OCI-LY7 (cell line): Measurements from ENCODE around the gene RAB8B. TPM values are rescaled to one million over a fixed set of nuclear protein-coding genes. Genes with fewer than 3 reads are reported as not detected.

Source experiments
- BruUV-seq: library from RNA; stranded (reverse); fragments of 400-500 nt; replicated peaks from 2 replicates; lab custom pipeline; 2021; lab: Mats Ljungman, UMichigan
- CTCF ChIA-PET: fragments of 300-600 bp; sonication (Branson Sonifier 250); formaldehyde crosslinking; loops from one replicate; lab custom pipeline; 2022; ENCODE audit warnings: antibody characterized with exemption; ENCODE audit not compliant: unreplicated experiment; lab: Charles Lee
- POLR2A ChIA-PET: fragments of 300-600 bp; sonication (Branson Sonifier 250); formaldehyde crosslinking; loops from one replicate; lab custom pipeline; 2022; ENCODE audit warnings: antibody characterized with exemption; lab: Charles Lee
- DNase-seq: peaks from one replicate; pipeline ENCODE4 v3.0.0-alpha.2; 2015; ENCODE audit warnings: low spot score
- H2AFZ ChIP-seq: fragments of 200-600 bp; sonication (generic), shearing (Covaris generic); 2 replicates; pipeline ENCODE4 v1.6.1; 2014; ENCODE audit warnings: mild to moderate bottlenecking, antibody characterized with exemption, low read length, moderate library complexity
- H3K27ac ChIP-seq: fragments of 200-600 bp; sonication (generic); 2 replicates; pipeline ENCODE4 v1.5.1; 2014; ENCODE audit warnings: mixed run types, low read depth, mild to moderate bottlenecking, moderate library complexity, low read length, inconsistent platforms; ENCODE audit not compliant: poor library complexity, severe bottlenecking
- H3K36me3 ChIP-seq: fragments of 200-600 bp; sonication (generic); 2 replicates; pipeline ENCODE4 v1.6.1; 2014; ENCODE audit warnings: mild to moderate bottlenecking, antibody characterized with exemption, low read length, moderate library complexity, mixed read lengths; ENCODE audit not compliant: insufficient read depth
- H3K4me1 ChIP-seq: fragments of 200-600 bp; sonication (generic); 2 replicates; pipeline ENCODE4 v1.5.1; 2014; ENCODE audit warnings: mild to moderate bottlenecking, low read length; ENCODE audit not compliant: insufficient read depth, poor library complexity, severe bottlenecking
- H3K4me2 ChIP-seq: fragments of 200-600 bp; sonication (generic); 2 replicates; pipeline ENCODE4 v1.6.1; 2014; ENCODE audit warnings: mild to moderate bottlenecking, low read length
- H3K4me3 ChIP-seq: fragments of 200-600 bp; sonication (generic); 2 replicates; pipeline ENCODE4 v1.5.1; 2014; ENCODE audit warnings: mild to moderate bottlenecking, low read depth, low read length; ENCODE audit not compliant: poor library complexity, severe bottlenecking
- H3K79me2 ChIP-seq: fragments of 200-600 bp; sonication (generic); 2 replicates; pipeline ENCODE4 v1.6.1; 2016; ENCODE audit warnings: low read depth, mild to moderate bottlenecking, low read length, moderate library complexity, mixed read lengths; ENCODE audit not compliant: insufficient read depth
- H3K9me2 ChIP-seq: fragments of 200-600 bp; sonication (generic); 2 replicates; pipeline ENCODE4 v1.6.1; 2016; ENCODE audit warnings: mild to moderate bottlenecking, low read length, mixed read lengths; ENCODE audit not compliant: insufficient read depth
- H3K9me3 ChIP-seq: fragments of 200-600 bp; sonication (generic); 2 replicates; pipeline ENCODE4 v1.6.1; 2014; ENCODE audit warnings: mild to moderate bottlenecking, mixed run types, low read length, mixed read lengths
- H4K20me1 ChIP-seq: fragments of 200-600 bp; sonication (generic); 2 replicates; pipeline ENCODE4 v1.6.1; 2014; ENCODE audit warnings: mild to moderate bottlenecking, antibody characterized with exemption, low read length, moderate library complexity, mixed read lengths; ENCODE audit not compliant: insufficient read depth
- EZH2phosphoT487 ChIP-seq: fragments of 200-600 bp; sonication (generic); IDR thresholded peaks from 2 replicates; pipeline ENCODE4 v1.6.1; 2018; ENCODE audit warnings: low read depth, borderline replicate concordance, mild to moderate bottlenecking, mixed run types, antibody characterized with exemption, low read length, moderate library complexity, mixed read lengths
- intact Hi-C: fragments of 100-400 bp; cut with micrococcal nuclease; formaldehyde crosslinking; loops from one replicate; pipeline ENCODE4 v1.10.0; 2022; ENCODE audit not compliant: unreplicated experiment
- total RNA-seq, 2 experiments: library from RNA; depleted of rRNA in 1 of 2; stranded (reverse); fragments of >200 nt in 1 of 2; shearing (Covaris generic) in 1 of 2; gene quantifications; 2 replicates each; pipeline ENCODE4 v1.2.3, GENCODE V29; 2014 to 2022
- TF ChIP-seq, protein P1 (sequence below): fragments of 200-600 bp; sonication (generic); conservative IDR thresholded peaks from 2 replicates; pipeline ENCODE4 v1.5.1; 2014; ENCODE audit warnings: mild to moderate bottlenecking, antibody characterized with exemption, low read length, moderate library complexity, mixed read lengths

Gene RAB8B
- total RNA-seq, 2 experiments from 2014 or later = 4.9 to 18.6 TPM

DNA sequence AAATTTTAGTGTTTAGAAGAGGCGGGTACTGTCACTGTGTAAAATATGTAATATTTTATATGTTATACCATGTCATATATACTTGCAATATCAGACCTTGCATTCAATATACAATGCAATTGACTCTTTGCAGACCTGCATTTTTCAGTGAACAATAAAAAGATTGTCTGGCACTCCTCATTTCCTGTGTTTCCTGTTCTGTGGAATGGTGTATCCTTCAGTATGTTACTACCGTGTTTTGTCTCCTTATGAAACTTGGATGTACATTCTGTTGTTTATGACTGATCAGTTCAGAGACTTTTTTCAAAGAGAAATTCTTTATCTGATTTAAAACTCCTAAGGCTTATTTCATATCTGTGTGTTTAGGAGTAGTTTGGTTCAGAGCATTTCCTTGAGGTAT is 119.5 kb downstream of the RAB8B start:
- no peak overlapping the region for H3K27ac ChIP-seq
- no peaks in the 10 kb centered on the region for H3K36me3 ChIP-seq
- H3K4me2 ChIP-seq = no peak overlapping the region
- H3K4me3 ChIP-seq = no peak overlapping the region
- no peak for TF ChIP-seq EZH2phosphoT487
- TF ChIP-seq, protein P1, sequence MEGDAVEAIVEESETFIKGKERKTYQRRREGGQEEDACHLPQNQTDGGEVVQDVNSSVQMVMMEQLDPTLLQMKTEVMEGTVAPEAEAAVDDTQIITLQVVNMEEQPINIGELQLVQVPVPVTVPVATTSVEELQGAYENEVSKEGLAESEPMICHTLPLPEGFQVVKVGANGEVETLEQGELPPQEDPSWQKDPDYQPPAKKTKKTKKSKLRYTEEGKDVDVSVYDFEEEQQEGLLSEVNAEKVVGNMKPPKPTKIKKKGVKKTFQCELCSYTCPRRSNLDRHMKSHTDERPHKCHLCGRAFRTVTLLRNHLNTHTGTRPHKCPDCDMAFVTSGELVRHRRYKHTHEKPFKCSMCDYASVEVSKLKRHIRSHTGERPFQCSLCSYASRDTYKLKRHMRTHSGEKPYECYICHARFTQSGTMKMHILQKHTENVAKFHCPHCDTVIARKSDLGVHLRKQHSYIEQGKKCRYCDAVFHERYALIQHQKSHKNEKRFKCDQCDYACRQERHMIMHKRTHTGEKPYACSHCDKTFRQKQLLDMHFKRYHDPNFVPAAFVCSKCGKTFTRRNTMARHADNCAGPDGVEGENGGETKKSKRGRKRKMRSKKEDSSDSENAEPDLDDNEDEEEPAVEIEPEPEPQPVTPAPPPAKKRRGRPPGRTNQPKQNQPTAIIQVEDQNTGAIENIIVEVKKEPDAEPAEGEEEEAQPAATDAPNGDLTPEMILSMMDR = no peak
- no peaks in the 10 kb centered on the region for H3K9me2 ChIP-seq
- CTCF ChIA-PET = no interaction called here
- BruUV-seq = no TSS peak
- intact Hi-C loops = no loop called here
- H3K4me1 ChIP-seq = no peaks in the 10 kb centered on the region
- DNase-seq = no peak
- H4K20me1 ChIP-seq = no peaks in the 10 kb centered on the region
- H3K79me2 ChIP-seq = no peaks in the 10 kb centered on the region
- H2AFZ ChIP-seq = no peak overlapping the region
- POLR2A ChIA-PET = no interaction called here
- H3K9me3 ChIP-seq = no peaks in the 10 kb centered on the region

DNA sequence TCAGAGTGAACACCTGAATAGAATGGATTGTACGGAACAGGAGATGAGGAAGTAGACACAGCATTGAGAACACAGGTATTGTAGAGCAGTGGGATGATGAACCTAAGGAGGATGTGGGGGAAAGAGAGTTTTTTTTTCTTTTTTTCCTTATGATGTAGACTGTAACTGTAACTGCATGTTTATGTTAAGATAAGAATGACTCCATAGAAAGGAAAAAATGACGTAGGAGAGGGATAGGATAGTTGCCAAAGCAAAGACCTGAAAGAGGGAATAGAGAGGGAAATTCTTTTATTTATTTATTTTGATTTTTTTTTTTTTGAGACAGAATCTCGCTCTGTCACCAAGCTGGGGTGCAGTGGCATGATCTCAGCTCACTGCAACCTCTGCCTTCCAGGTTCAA is 121.2 kb downstream of the RAB8B start:
- Histone ChIP-seq H2AFZ (no peak overlapping the region), H3K4me2 (no peak overlapping the region), H3K27ac (no peak overlapping the region), H3K9me3 (no peaks in the 10 kb centered on the region), H3K9me2 (no peaks in the 10 kb centered on the region), H4K20me1 (no peaks in the 10 kb centered on the region), H3K79me2 (no peaks in the 10 kb centered on the region), H3K36me3 (no peaks in the 10 kb centered on the region), H3K4me3 (no peak overlapping the region), H3K4me1 (no peaks in the 10 kb centered on the region)
- DNase-seq = no peak
- BruUV-seq = no TSS peak
- intact Hi-C loops = no loop called here
- TF ChIP-seq, protein P1 = no peak
- no peak for TF ChIP-seq EZH2phosphoT487
- POLR2A ChIA-PET = interaction anchor here (0.6 to 0.8 kb wide), 2 partner anchors 9 to 86 kb away, joined by 3 read pairs; no protein-coding TSS in a partner anchor
- CTCF ChIA-PET = no interaction called here

DNA sequence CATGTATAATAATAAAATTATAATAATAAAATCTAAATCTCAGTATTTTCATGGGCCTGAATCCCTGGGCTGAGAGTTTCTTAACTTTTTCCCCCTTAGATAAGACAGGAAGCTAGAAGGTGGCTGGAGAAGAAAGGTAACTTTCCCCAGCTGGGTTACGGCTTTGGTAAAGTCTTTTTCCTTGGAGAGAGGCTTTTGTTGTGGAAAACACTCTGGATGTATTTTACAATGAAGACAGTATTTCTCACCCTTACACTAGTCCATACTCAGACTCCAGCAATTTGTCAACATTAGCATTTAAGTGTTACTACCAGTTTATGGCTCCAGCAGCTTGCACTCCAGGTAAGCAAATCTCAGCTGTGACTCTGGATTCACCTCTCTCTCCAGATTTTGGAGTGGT is 122.9 kb downstream of the RAB8B start:
- CTCF ChIA-PET = no interaction called here

More for the DNA sequence above, 122.9 kb downstream of the RAB8B start:
- Histone ChIP-seq H3K79me2 (no peaks in the 10 kb centered on the region), H3K4me3 (no peak overlapping the region), H3K9me2 (no peaks in the 10 kb centered on the region), H3K36me3 (no peaks in the 10 kb centered on the region), H3K4me1 (no peaks in the 10 kb centered on the region), H3K27ac (no peak overlapping the region), H2AFZ (no peak overlapping the region), H3K9me3 (no peaks in the 10 kb centered on the region), H3K4me2 (no peak overlapping the region), H4K20me1 (no peaks in the 10 kb centered on the region)
- DNase-seq = no peak
- POLR2A ChIA-PET = interaction anchor here (1.2 kb wide), 2 partner anchors 59 to 186 kb away, joined by 3 read pairs; no protein-coding TSS in a partner anchor
- BruUV-seq = no TSS peak
- intact Hi-C loops = no loop called here
- TF ChIP-seq EZH2phosphoT487 = no peak
- TF ChIP-seq, protein P1 = no peak
